Caco-2 (cell line): ENCODE measurements around the gene NLE1. TPM values are rescaled to one million over a fixed set of nuclear protein-coding genes. Genes with fewer than 3 reads are reported as not detected.

Experiments
- BruUV-seq: library from RNA; stranded (reverse); fragments of 400-500 nt; replicated peaks from 2 replicates; lab custom pipeline; 2021; lab: Mats Ljungman, UMichigan
- CTCF ChIA-PET: fragments of 300-600 bp; sonication (Branson Sonifier 250); formaldehyde crosslinking; loops from one replicate; lab custom pipeline; 2022; ENCODE audit warnings: antibody characterized with exemption; lab: Charles Lee
- POLR2A ChIA-PET: fragments of 300-600 bp; sonication (Branson Sonifier 250); formaldehyde crosslinking; loops from one replicate; lab custom pipeline; 2022; ENCODE audit warnings: antibody characterized with exemption; lab: Charles Lee
- DNase-seq, 2 experiments: peaks; one replicate each; pipeline versions ENCODE4 v3.0.0 to v3.0.0-alpha.2; 2020 to 2022
- H3K27me3 ChIP-seq: replicated peaks from 2 replicates; pipeline ENCODE4 v1.6.0; 2011; ENCODE audit warnings: low read length; ENCODE audit not compliant: control insufficient read depth, insufficient read depth
- H3K36me3 ChIP-seq: 2 replicates; pipeline ENCODE4 v1.5.1; 2011; ENCODE audit warnings: low read length; ENCODE audit not compliant: control insufficient read depth, insufficient read depth
- H3K4me1 ChIP-seq: fragments of 250-450 bp; sonication (Bioruptor Pico); 2 replicates; pipeline ENCODE4 v1.5.1; 2020; ENCODE audit warnings: mild to moderate bottlenecking
- H3K4me3 ChIP-seq: 2 replicates; pipeline ENCODE4 v1.5.1; 2011; ENCODE audit warnings: low read depth, mild to moderate bottlenecking, control low read depth, low read length
- H3K9me3 ChIP-seq: fragments of 250-450 bp; sonication (Bioruptor Pico); 2 replicates; pipeline ENCODE4 v1.5.1; 2020; ENCODE audit warnings: mild to moderate bottlenecking, moderate library complexity
- H3K27ac Mint-ChIP-seq: one replicate; pipeline ENCODE4 v1.8.0; 2022; ENCODE audit warnings: mixed read lengths; ENCODE audit not compliant: unreplicated experiment
- H3K27me3 Mint-ChIP-seq: one replicate; pipeline ENCODE4 v1.8.0; 2022; ENCODE audit warnings: mixed read lengths; ENCODE audit not compliant: insufficient read depth, unreplicated experiment
- H3K36me3 Mint-ChIP-seq: one replicate; pipeline ENCODE4 v1.8.0; 2022; ENCODE audit warnings: mild to moderate bottlenecking, mixed read lengths; ENCODE audit not compliant: insufficient read depth, unreplicated experiment
- H3K4me1 Mint-ChIP-seq: one replicate; pipeline ENCODE4 v1.8.0; 2022; ENCODE audit warnings: low read depth, mixed read lengths; ENCODE audit not compliant: unreplicated experiment
- H3K4me3 Mint-ChIP-seq: one replicate; pipeline ENCODE4 v1.8.0; 2022; ENCODE audit warnings: mild to moderate bottlenecking, moderate library complexity, mixed read lengths; ENCODE audit not compliant: unreplicated experiment
- H3K9me3 Mint-ChIP-seq: one replicate; pipeline ENCODE4 v1.8.0; 2022; ENCODE audit warnings: mixed read lengths; ENCODE audit not compliant: unreplicated experiment
- intact Hi-C: fragments of 100-400 bp; cut with micrococcal nuclease; formaldehyde crosslinking; loops from one replicate; pipeline ENCODE4 v1.10.0; 2022; ENCODE audit not compliant: unreplicated experiment
- total RNA-seq: library from RNA; stranded (reverse); gene quantifications from 2 replicates; pipeline ENCODE4 v1.2.3, GENCODE V29; 2022
- TF ChIP-seq, protein P1 (sequence below), 2 experiments: fragments of 200-600 bp in 1 of 2; IDR thresholded peaks; 1 replicate in 1 of 2; 2 replicates in 1 of 2; pipeline versions ENCODE4 v1.5.1 to v1.8.0; 2011 to 2022; ENCODE audit warnings: antibody characterized with exemption in 1 of 2, control low read depth in 1 of 2, inconsistent platforms in 1 of 2, low read depth in 1 of 2, low read length in 1 of 2, mild to moderate bottlenecking in 1 of 2, moderate library complexity in 1 of 2; ENCODE audit not compliant: insufficient read depth in 1 of 2, severe bottlenecking in 1 of 2, unreplicated experiment in 1 of 2

The NLE1 gene
- total RNA-seq, 1 experiment from 2014 or later, result 24.8 TPM

DNA sequence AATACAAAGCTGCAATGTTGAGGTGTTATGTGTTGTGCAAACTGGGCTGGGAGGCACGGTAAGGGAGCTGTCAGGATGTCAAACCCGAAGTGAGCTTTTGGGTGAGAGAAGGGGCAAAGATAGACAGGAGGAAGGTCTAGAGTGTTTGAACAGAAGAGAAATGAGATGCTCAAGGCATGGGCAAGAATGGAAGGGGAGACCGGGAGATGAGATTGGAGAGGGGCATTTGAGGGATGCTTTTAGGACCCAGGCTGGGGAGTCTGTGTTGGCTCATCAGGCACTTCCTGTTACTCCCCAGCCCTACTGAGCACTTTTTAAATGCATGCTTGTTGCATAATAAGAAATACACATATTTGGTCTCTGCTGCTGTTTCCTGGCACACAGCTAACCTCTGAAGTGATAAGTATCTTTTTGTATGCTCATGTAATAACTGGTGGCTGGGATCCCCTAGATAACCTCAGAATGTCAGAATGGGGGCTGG is 19.2 kb upstream of the NLE1 start:
- CTCF ChIA-PET, result no interaction called here
- intact Hi-C loops, result no loop called here
- POLR2A ChIA-PET, result no interaction called here
- Mint-ChIP-seq H3K27ac (no peak overlapping the region), H3K27me3 (peaks cover 20% of the 10 kb centered on the region), H3K36me3 (no peaks in the 10 kb centered on the region), H3K4me1 (peaks cover 4% of the 10 kb centered on the region), H3K9me3 (no peaks in the 10 kb centered on the region), H3K4me3 (no peak overlapping the region)
- Histone ChIP-seq H3K9me3 (no peaks in the 10 kb centered on the region), H3K4me1 (no peaks in the 10 kb centered on the region), H3K4me3 (no peak overlapping the region), H3K36me3 (no peaks in the 10 kb centered on the region), H3K27me3 (no peaks in the 10 kb centered on the region; the same call in 1 of the 2 replicates)
- TF ChIP-seq, protein P1, sequence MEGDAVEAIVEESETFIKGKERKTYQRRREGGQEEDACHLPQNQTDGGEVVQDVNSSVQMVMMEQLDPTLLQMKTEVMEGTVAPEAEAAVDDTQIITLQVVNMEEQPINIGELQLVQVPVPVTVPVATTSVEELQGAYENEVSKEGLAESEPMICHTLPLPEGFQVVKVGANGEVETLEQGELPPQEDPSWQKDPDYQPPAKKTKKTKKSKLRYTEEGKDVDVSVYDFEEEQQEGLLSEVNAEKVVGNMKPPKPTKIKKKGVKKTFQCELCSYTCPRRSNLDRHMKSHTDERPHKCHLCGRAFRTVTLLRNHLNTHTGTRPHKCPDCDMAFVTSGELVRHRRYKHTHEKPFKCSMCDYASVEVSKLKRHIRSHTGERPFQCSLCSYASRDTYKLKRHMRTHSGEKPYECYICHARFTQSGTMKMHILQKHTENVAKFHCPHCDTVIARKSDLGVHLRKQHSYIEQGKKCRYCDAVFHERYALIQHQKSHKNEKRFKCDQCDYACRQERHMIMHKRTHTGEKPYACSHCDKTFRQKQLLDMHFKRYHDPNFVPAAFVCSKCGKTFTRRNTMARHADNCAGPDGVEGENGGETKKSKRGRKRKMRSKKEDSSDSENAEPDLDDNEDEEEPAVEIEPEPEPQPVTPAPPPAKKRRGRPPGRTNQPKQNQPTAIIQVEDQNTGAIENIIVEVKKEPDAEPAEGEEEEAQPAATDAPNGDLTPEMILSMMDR (IDR thresholded peaks at IDR 0.05; ENCODE audit: insufficient read depth in 1 of 2, low read depth in 1 of 2, low read length in 1 of 2, severe bottlenecking in 1 of 2, unreplicated experiment in 1 of 2), result no peak
- peak in 1 of 2 experiments; percentile 2 for DNase-seq
- BruUV-seq, result no TSS peak

DNA sequence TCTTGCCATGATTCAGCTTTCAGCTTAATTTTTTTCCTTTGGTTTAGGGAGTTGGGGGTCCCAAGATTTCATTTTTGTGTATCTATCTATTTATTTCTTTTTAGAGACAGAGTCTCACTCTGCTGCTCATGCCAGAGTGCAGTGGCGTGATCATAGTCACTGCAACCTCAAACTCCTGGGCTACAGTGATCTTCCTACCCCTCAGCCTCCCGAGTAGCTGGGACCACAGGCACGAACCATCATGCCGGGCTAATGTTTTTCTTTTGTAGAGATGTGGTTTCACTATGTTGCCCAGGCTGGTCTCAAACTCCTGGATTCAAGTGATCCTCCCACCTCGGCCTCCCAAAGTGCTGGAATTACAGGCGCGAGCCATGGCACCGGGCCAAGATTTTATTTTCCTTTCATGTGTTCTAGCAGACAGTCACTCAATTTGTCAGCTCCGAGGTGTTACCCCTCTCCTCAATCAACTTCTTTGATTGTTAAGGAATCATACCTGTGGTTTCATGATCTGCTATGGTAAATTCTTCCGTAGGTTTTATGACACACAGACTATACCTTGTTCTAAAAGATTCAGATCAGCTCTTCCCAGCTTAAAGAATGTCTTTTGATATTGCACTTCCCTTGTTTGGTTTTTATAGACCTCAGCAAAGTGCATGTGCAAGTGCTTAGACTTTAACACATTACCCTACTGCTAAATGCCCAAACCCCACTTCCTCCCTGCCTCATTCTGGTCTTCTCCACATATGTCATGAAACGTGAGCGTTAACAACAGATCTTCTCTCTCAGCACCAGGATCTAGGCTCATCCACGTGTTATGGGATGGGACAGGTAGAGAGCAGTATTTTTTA is 18.5 kb upstream of the NLE1 start:
- Mint-ChIP-seq H3K4me3 (no peak overlapping the region), H3K9me3 (no peaks in the 10 kb centered on the region), H3K36me3 (no peaks in the 10 kb centered on the region), H3K27ac (no peak overlapping the region), H3K27me3 (peaks cover 22% of the 10 kb centered on the region), H3K4me1 (no peaks in the 10 kb centered on the region)
- CTCF ChIA-PET, result no interaction called here
- Histone ChIP-seq H3K4me3 (no peak overlapping the region), H3K36me3 (no peaks in the 10 kb centered on the region), H3K27me3 (no peaks in the 10 kb centered on the region; the same call in 1 of the 2 replicates), H3K9me3 (no peaks in the 10 kb centered on the region), H3K4me1 (no peaks in the 10 kb centered on the region)
- POLR2A ChIA-PET, result no interaction called here
- intact Hi-C loops, result no loop called here
- BruUV-seq, result no TSS peak
- DNase-seq, result peak in 1 of 2 experiments; percentile 8
- TF ChIP-seq, protein P1 (IDR thresholded peaks at IDR 0.05; ENCODE audit: insufficient read depth in 1 of 2, low read depth in 1 of 2, low read length in 1 of 2, severe bottlenecking in 1 of 2, unreplicated experiment in 1 of 2), result no peak

DNA sequence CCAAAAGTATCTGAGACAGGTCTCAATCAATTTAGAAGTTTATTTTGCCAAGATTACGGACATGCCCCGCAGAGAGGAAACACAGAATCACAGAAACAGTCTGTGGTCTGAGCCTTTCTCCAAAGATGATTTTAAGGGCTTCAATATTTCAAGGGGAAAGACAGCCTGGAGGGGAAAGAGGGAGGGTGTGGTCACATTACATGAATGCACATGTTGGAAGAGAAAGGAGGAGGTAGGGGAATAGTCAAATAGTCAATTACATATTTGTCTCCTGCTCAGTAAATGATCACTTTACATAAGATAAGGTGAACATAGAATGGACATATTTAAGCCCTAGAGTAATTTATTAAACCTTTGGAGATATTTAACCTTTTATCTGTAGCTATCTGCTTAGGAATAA is 17.8 kb upstream of the NLE1 start:
- Histone ChIP-seq H3K9me3 (no peaks in the 10 kb centered on the region), H3K36me3 (no peaks in the 10 kb centered on the region), H3K27me3 (no peaks in the 10 kb centered on the region; the same call in 1 of the 2 replicates), H3K4me3 (no peak overlapping the region), H3K4me1 (no peaks in the 10 kb centered on the region)
- ChIA-PET POLR2A (no interaction called here), CTCF (no interaction called here)
- TF ChIP-seq, protein P1 (IDR thresholded peaks at IDR 0.05; ENCODE audit: insufficient read depth in 1 of 2, low read depth in 1 of 2, low read length in 1 of 2, severe bottlenecking in 1 of 2, unreplicated experiment in 1 of 2), result no peak
- Mint-ChIP-seq H3K36me3 (no peaks in the 10 kb centered on the region), H3K27me3 (peaks cover 20% of the 10 kb centered on the region), H3K4me3 (no peak overlapping the region), H3K27ac (no peak overlapping the region), H3K4me1 (no peaks in the 10 kb centered on the region), H3K9me3 (no peaks in the 10 kb centered on the region)
- intact Hi-C loops, result no loop called here
- DNase-seq, result no peak
- no TSS peak for BruUV-seq
